IMR-90 (cell line): ENCODE measurements around the gene UBASH3B. TPM values are rescaled to one million over a fixed set of nuclear protein-coding genes. Genes with fewer than 3 reads are reported as not detected.
A peak's percentile ranks its signal among the peaks of the same experiment; 100 is the strongest.

Experiments used
- ATAC-seq: fragments of 200-7000 bp; cut with Tn5 transposase; 2 replicates; pipeline ENCODE4 v1.9.1; 2020; ENCODE audit warnings: low read depth, mild to moderate bottlenecking, moderate library complexity
- BruUV-seq: library from RNA; stranded (reverse); fragments of 400-500 nt; replicated peaks from 2 replicates; lab custom pipeline; 2021; lab: Mats Ljungman, UMichigan
- CTCF ChIA-PET: fragments of 300-600 bp; formaldehyde crosslinking; extraction: SDS; loops from one replicate; lab custom pipeline; 2021; ENCODE audit warnings: antibody characterized with exemption; lab: Yijun Ruan, JAX
- POLR2A ChIA-PET: fragments of 300-600 bp; sonication (Branson Sonifier 250); formaldehyde crosslinking; loops from one replicate; lab custom pipeline; 2022; ENCODE audit warnings: antibody characterized with exemption; ENCODE audit not compliant: unreplicated experiment; lab: Charles Lee
- DNase-seq: peaks from one replicate; pipeline ENCODE4 v3.0.0; 2013
- H2AFZ ChIP-seq: replicated peaks from 2 replicates; pipeline ENCODE3; 2013; ENCODE audit warnings: low read length, mild to moderate bottlenecking; ENCODE audit not compliant: poor library complexity
- H2AK5ac ChIP-seq: 2 replicates; pipeline ENCODE4 v1.6.1; 2013; ENCODE audit warnings: low read depth, low read length, inconsistent platforms
- H2AK9ac ChIP-seq: replicated peaks from 2 replicates; pipeline ENCODE3; 2013; ENCODE audit warnings: mild to moderate bottlenecking, low read depth, low read length, moderate library complexity; ENCODE audit not compliant: poor library complexity
- H2BK120ac ChIP-seq: 2 replicates; pipeline ENCODE4 v1.6.1; 2013; ENCODE audit warnings: low read depth, low read length, inconsistent platforms
- H2BK15ac ChIP-seq: 3 replicates; pipeline ENCODE4 v1.6.1; 2013; ENCODE audit warnings: low read depth, low read length, inconsistent platforms
- H2BK20ac ChIP-seq: 2 replicates; pipeline ENCODE4 v1.6.1; 2013; ENCODE audit warnings: low read depth, mild to moderate bottlenecking, inconsistent platforms, low read length, moderate library complexity
- H2BK5ac ChIP-seq: 2 replicates; pipeline ENCODE4 v1.6.1; 2013; ENCODE audit warnings: mild to moderate bottlenecking, low read depth, low read length, inconsistent platforms; ENCODE audit not compliant: poor library complexity, severe bottlenecking
- H3K14ac ChIP-seq: replicated peaks from 2 replicates; pipeline ENCODE4 v1.6.1; 2013; ENCODE audit warnings: low read depth, low read length, inconsistent platforms
- H3K18ac ChIP-seq: 2 replicates; pipeline ENCODE4 v1.6.1; 2013; ENCODE audit warnings: low read depth, low read length, control low read depth
- H3K23ac ChIP-seq: 2 replicates; pipeline ENCODE4 v1.6.1; 2013; ENCODE audit warnings: low read depth, low read length, inconsistent platforms
- H3K27ac ChIP-seq: 2 replicates; pipeline ENCODE4 v1.5.1; 2013; ENCODE audit warnings: mild to moderate bottlenecking, control low read depth, low read length; ENCODE audit not compliant: insufficient read depth
- H3K27me3 ChIP-seq: 2 replicates; pipeline ENCODE4 v1.6.1; 2013; ENCODE audit warnings: low read length; ENCODE audit not compliant: control insufficient read depth, insufficient read depth
- H3K36me3 ChIP-seq: 2 replicates; pipeline ENCODE4 v1.6.1; 2013; ENCODE audit warnings: low read length, mixed read lengths; ENCODE audit not compliant: control insufficient read depth, insufficient read depth
- H3K4ac ChIP-seq: 2 replicates; pipeline ENCODE4 v1.6.1; 2013; ENCODE audit warnings: low read depth, low read length, inconsistent platforms
- H3K4me1 ChIP-seq: 2 replicates; pipeline ENCODE4 v1.6.1; 2013; ENCODE audit warnings: low read length, mixed read lengths; ENCODE audit not compliant: control insufficient read depth, insufficient read depth
- H3K4me2 ChIP-seq: 2 replicates; pipeline ENCODE4 v1.6.1; 2013; ENCODE audit warnings: low read depth, mild to moderate bottlenecking, control low read depth, low read length, moderate library complexity
- H3K4me3 ChIP-seq: 2 replicates; pipeline ENCODE4 v1.5.1; 2013; ENCODE audit warnings: low read depth, mild to moderate bottlenecking, control low read depth, low read length, moderate library complexity; ENCODE audit not compliant: insufficient read depth
- H3K56ac ChIP-seq: 2 replicates; pipeline ENCODE4 v1.6.1; 2013; ENCODE audit warnings: low read length, inconsistent platforms; ENCODE audit not compliant: insufficient read depth; ENCODE audit errors: extremely low read depth
- H3K79me1 ChIP-seq, 2 experiments: 2 replicates each; pipeline ENCODE4 v1.6.1; 2013; ENCODE audit warnings: low read length in 2 of 2, inconsistent platforms in 1 of 2, low read depth in 1 of 2
- H3K9ac ChIP-seq: 2 replicates; pipeline ENCODE4 v1.6.1; 2013; ENCODE audit warnings: low read depth, low read length, control low read depth
- H3K9me1 ChIP-seq: 2 replicates; pipeline ENCODE4 v1.6.1; 2013; ENCODE audit warnings: low read length, inconsistent platforms; ENCODE audit not compliant: insufficient read depth
- H3K9me3 ChIP-seq: 2 replicates; pipeline ENCODE4 v1.6.1; 2013; ENCODE audit warnings: low read length; ENCODE audit not compliant: control insufficient read depth, insufficient read depth
- H4K20me1 ChIP-seq: 2 replicates; pipeline ENCODE4 v1.6.1; 2013; ENCODE audit warnings: low read length, inconsistent platforms; ENCODE audit not compliant: insufficient read depth
- H4K5ac ChIP-seq: 2 replicates; pipeline ENCODE4 v1.6.1; 2013; ENCODE audit warnings: mild to moderate bottlenecking, low read depth, low read length, control low read depth
- H4K8ac ChIP-seq, 2 experiments: 2 replicates each; pipeline ENCODE4 v1.6.1; 2013; ENCODE audit warnings: low read depth in 2 of 2, low read length in 2 of 2, control low read depth in 1 of 2, inconsistent platforms in 1 of 2
- H4K91ac ChIP-seq: 2 replicates; pipeline ENCODE4 v1.6.1; 2013; ENCODE audit warnings: low read depth, low read length, inconsistent platforms; ENCODE audit not compliant: insufficient read depth
- CEBPB ChIP-seq: IDR thresholded peaks from 2 replicates; pipeline ENCODE4 v1.6.1; 2012; ENCODE audit warnings: low read depth, low read length, improper control_type of control experiment
- CHD1 ChIP-seq: IDR thresholded peaks from 2 replicates; pipeline ENCODE4 v1.6.1; 2012; ENCODE audit warnings: low read depth, low read length, improper control_type of control experiment
- FOS ChIP-seq: fragments of 150-350 bp; IDR thresholded peaks from 2 replicates; pipeline ENCODE4 v1.6.1; 2016; ENCODE audit warnings: low read depth, low read length
- MAFK ChIP-seq: IDR thresholded peaks from 2 replicates; pipeline ENCODE4 v1.6.1; 2012; ENCODE audit warnings: low read depth, low read length, improper control_type of control experiment
- MAZ ChIP-seq: IDR thresholded peaks from 2 replicates; pipeline ENCODE4 v1.6.1; 2012; ENCODE audit warnings: low read depth, mild to moderate bottlenecking, low read length, improper control_type of control experiment, moderate library complexity, borderline replicate concordance
- NFE2L2 ChIP-seq: fragments of 150-350 bp; IDR thresholded peaks from 2 replicates; pipeline ENCODE4 v1.6.1; 2016; ENCODE audit warnings: low read depth, mild to moderate bottlenecking, low read length
- RCOR1 ChIP-seq: IDR thresholded peaks from 2 replicates; pipeline ENCODE4 v1.6.1; 2012; ENCODE audit warnings: mild to moderate bottlenecking, low read length, improper control_type of control experiment; ENCODE audit not compliant: insufficient replicate concordance
- RFX5 ChIP-seq: IDR thresholded peaks from 2 replicates; pipeline ENCODE4 v1.8.0; 2012; ENCODE audit warnings: low read depth, mild to moderate bottlenecking, low read length, moderate library complexity
- USF2 ChIP-seq: fragments of 150-350 bp; IDR thresholded peaks from 2 replicates; pipeline ENCODE4 v1.6.1; 2017; ENCODE audit warnings: mild to moderate bottlenecking, antibody characterized with exemption, low read length, low read depth
- WGBS, 2 experiments: methylation state at CpG; one replicate each; pipeline versions ENCODE4 v1.1.5 to v1.1.7; 2013; ENCODE audit warnings: missing lambda C conversion rate in 2 of 2; ENCODE audit not compliant: insufficient read length in 1 of 2; ENCODE audit errors: extremely low coverage in 2 of 2; 5-methylcytosine and 5-hydroxymethylcytosine counted together
- dilution Hi-C: fragments of 300-500 bp; cut with HindIII; formaldehyde crosslinking; loops from one replicate; pipeline ENCODE4 v1.14.3; 2018; ENCODE audit warnings: low sequenced_read_pairs; ENCODE audit not compliant: unreplicated experiment
- in situ Hi-C: fragments of 300-500 bp; cut with MboI; formaldehyde crosslinking; loops from 3 replicates; pipeline ENCODE4 v1.14.3; 2019; ENCODE audit warnings: low sequenced_read_pairs, inconsistent platforms, mixed read lengths
- intact Hi-C: fragments of 100-400 bp; cut with micrococcal nuclease; formaldehyde crosslinking; loops from 2 replicates; pipeline ENCODE4 v1.10.0; 2022
- polyA plus RNA-seq, 3 experiments: library from polyadenylated mRNA; depleted of rRNA; stranded (reverse); fragments of >200 nt; gene quantifications; 2 replicates each; pipeline ENCODE4 v1.2.3, GENCODE V29; 2012; ENCODE audit warnings: low replicate concordance in 1 of 3
- total RNA-seq: library from RNA; depleted of rRNA; stranded (reverse); fragments of >200 nt; gene quantifications from 2 replicates; pipeline ENCODE4 v1.2.3, GENCODE V29; 2012

Gene UBASH3B
- total and polyA plus RNA-seq, 2 of the 4 experiments (the other 2 are of a cell fraction): 27.2 to 48.0 TPM

GRCh38 chr11:122803716-122804115 is 148.2 kb downstream of the UBASH3B start:
- in situ Hi-C loops: no loop called here
- H4K8ac ChIP-seq: peak overlapping the region in 1 of 2 experiments; percentile 9; a peak in 1 of 4 replicates
- no peak overlapping the region for H3K23ac ChIP-seq
- ATAC-seq: no peak
- H3K18ac ChIP-seq: no peak overlapping the region
- no peak overlapping the region for H3K4me2 ChIP-seq
- H2AK9ac ChIP-seq: peak overlapping the region; percentile 68
- peaks cover 9% of the 10 kb centered on the region for H3K36me3 ChIP-seq
- peaks cover 17% of the 10 kb centered on the region for H3K4me1 ChIP-seq
- no peaks in the 10 kb centered on the region for H4K20me1 ChIP-seq
- WGBS, 2 experiments: 100% methylated on average over 2 of the region's 5 CpGs; no CpG with 5 or more reads in 1 of the 2 experiments
- TF ChIP-seq CEBPB (no peak), NFE2L2 (no peak), FOS (no peak), USF2 (no peak), CHD1 (no peak), MAZ (no peak), RFX5 (no peak), RCOR1 (no peak), MAFK (no peak)
- H4K91ac ChIP-seq: no peak overlapping the region
- DNase-seq: no peak
- no peak overlapping the region for H4K5ac ChIP-seq
- CTCF ChIA-PET: no interaction called here
- no TSS peak for BruUV-seq
- peak overlapping the region; percentile 68 for H2AFZ ChIP-seq
- no peak overlapping the region for H2BK120ac ChIP-seq
- H2BK20ac ChIP-seq: no peak overlapping the region
- H3K79me1 ChIP-seq: peaks cover 4 to 8% of the 10 kb centered on the region in 2 experiments; a peak in 2 of 4 replicates
- intact Hi-C loops: no loop called here
- H2BK5ac ChIP-seq: peak overlapping the region; percentile 9
- POLR2A ChIA-PET: no interaction called here
- H2BK15ac ChIP-seq: no peak overlapping the region
- H3K9me1 ChIP-seq: peaks cover 14% of the 10 kb centered on the region
- no peak overlapping the region for H3K14ac ChIP-seq
- H3K4ac ChIP-seq: peak overlapping the region; percentile 27
- peak overlapping the region; percentile 35; the same call in 1 of the 2 replicates for H2AK5ac ChIP-seq
- H3K9ac ChIP-seq: no peak overlapping the region
- no peaks in the 10 kb centered on the region for H3K9me3 ChIP-seq
- H3K4me3 ChIP-seq: no peak overlapping the region
- dilution Hi-C loops: no loop called here
- no peak overlapping the region for H3K27ac ChIP-seq
- H3K56ac ChIP-seq: no peak overlapping the region
- no peaks in the 10 kb centered on the region for H3K27me3 ChIP-seq
